ENCODE measurements around the gene GSK3B. TPM values are rescaled to one million over a fixed set of nuclear protein-coding genes. Genes with fewer than 3 reads are reported as not detected.

Gene GSK3B
- total RNA-seq, 2 donors from 2014 or later: 42.2 to 45.2 TPM

- ATAC-seq (no peak), DNase-seq (no peak)
- H3K4me3 Mint-ChIP-seq: no peak overlapping the region
- no peaks in the 10 kb centered on the region for H3K9me3 ChIP-seq (ENCODE audit: control insufficient read depth, low read length, poor library complexity, severe bottlenecking)
- no peaks in the 10 kb centered on the region for H3K27me3 Mint-ChIP-seq
- peaks cover 16% of the 10 kb centered on the region for H3K36me3 Mint-ChIP-seq (ENCODE audit: low read depth)
- peaks cover 5% of the 10 kb centered on the region for H3K4me1 Mint-ChIP-seq
- no peak overlapping the region for H3K27ac Mint-ChIP-seq
Observed at GRCh38 chr3:119856695-119857094, 237.6 kb downstream of the GSK3B start.

GRCh38 chr3:119849126-119849525 is 245.1 kb downstream of the GSK3B start:
- Mint-ChIP-seq H3K4me3 (no peak overlapping the region), H3K36me3 (ENCODE audit: low read depth) (no peaks in the 10 kb centered on the region), H3K27ac (no peak overlapping the region), H3K27me3 (no peaks in the 10 kb centered on the region), H3K4me1 (peaks cover 8% of the 10 kb centered on the region)
- ATAC-seq (no peak), DNase-seq (no peak)
- no peaks in the 10 kb centered on the region for H3K9me3 ChIP-seq (ENCODE audit: control insufficient read depth, low read length, poor library complexity, severe bottlenecking)

- Mint-ChIP-seq H3K27me3 (no peaks in the 10 kb centered on the region), H3K4me3 (no peak overlapping the region), H3K4me1 (peaks cover 8% of the 10 kb centered on the region), H3K36me3 (ENCODE audit: low read depth) (no peaks in the 10 kb centered on the region), H3K27ac (no peak overlapping the region)
- ATAC-seq (no peak), DNase-seq (no peak)
- H3K9me3 ChIP-seq (ENCODE audit: control insufficient read depth, low read length, poor library complexity, severe bottlenecking): no peaks in the 10 kb centered on the region
Observed at GRCh38 chr3:119841808-119842471, 252.3 kb downstream of the GSK3B start.

- no peak overlapping the region for H3K4me3 Mint-ChIP-seq
- H3K27me3 Mint-ChIP-seq: no peaks in the 10 kb centered on the region
- ATAC-seq: no peak
- H3K27ac Mint-ChIP-seq: peak overlapping the region; percentile 60
- peaks cover 3% of the 10 kb centered on the region for H3K36me3 Mint-ChIP-seq (ENCODE audit: low read depth)
- peaks cover 6% of the 10 kb centered on the region for H3K4me1 Mint-ChIP-seq
- no peaks in the 10 kb centered on the region for H3K9me3 ChIP-seq (ENCODE audit: control insufficient read depth, low read length, poor library complexity, severe bottlenecking)
- no peak for DNase-seq
Observed at GRCh38 chr3:119835556-119835955, 258.7 kb downstream of the GSK3B start.

- Mint-ChIP-seq H3K4me3 (no peak overlapping the region), H3K27me3 (no peaks in the 10 kb centered on the region), H3K4me1 (peaks cover 9% of the 10 kb centered on the region), H3K27ac (peak overlapping the region; percentile 60), H3K36me3 (ENCODE audit: low read depth) (peaks cover 3% of the 10 kb centered on the region)
- no peaks in the 10 kb centered on the region for H3K9me3 ChIP-seq (ENCODE audit: control insufficient read depth, low read length, poor library complexity, severe bottlenecking)
- DNase-seq: no peak
- no peak for ATAC-seq
Observed at GRCh38 chr3:119834754-119835370, 259.4 kb downstream of the GSK3B start.

GRCh38 chr3:119831941-119832371 is 262.3 kb downstream of the GSK3B start:
- peaks cover 3% of the 10 kb centered on the region for H3K36me3 Mint-ChIP-seq (ENCODE audit: low read depth)

GRCh38 chr3:119831022-119831421 is 263.2 kb downstream of the GSK3B start:
- ATAC-seq (no peak), DNase-seq (no peak)
- Mint-ChIP-seq H3K36me3 (ENCODE audit: low read depth) (peaks cover 4% of the 10 kb centered on the region), H3K4me3 (no peak overlapping the region), H3K4me1 (peaks cover 14% of the 10 kb centered on the region), H3K27me3 (no peaks in the 10 kb centered on the region), H3K27ac (peak overlapping the region; percentile 47)
- no peaks in the 10 kb centered on the region for H3K9me3 ChIP-seq (ENCODE audit: control insufficient read depth, low read length, poor library complexity, severe bottlenecking)

More at GRCh38 chr3:119831941-119832371, 262.3 kb downstream of the GSK3B start:
- H3K9me3 ChIP-seq (ENCODE audit: control insufficient read depth, low read length, poor library complexity, severe bottlenecking): no peaks in the 10 kb centered on the region
- Mint-ChIP-seq H3K4me1 (peaks cover 13% of the 10 kb centered on the region), H3K27me3 (no peaks in the 10 kb centered on the region), H3K27ac (no peak overlapping the region), H3K4me3 (no peak overlapping the region)
- DNase-seq (no peak), ATAC-seq (no peak)

- H3K4me3 Mint-ChIP-seq: no peak overlapping the region
- H3K9me3 ChIP-seq (ENCODE audit: control insufficient read depth, low read length, poor library complexity, severe bottlenecking): no peaks in the 10 kb centered on the region
- no peak for ATAC-seq
- H3K27ac Mint-ChIP-seq: no peak overlapping the region
- peaks cover 2% of the 10 kb centered on the region for H3K36me3 Mint-ChIP-seq (ENCODE audit: low read depth)
- DNase-seq: no peak
- peaks cover 20% of the 10 kb centered on the region for H3K4me1 Mint-ChIP-seq
- no peaks in the 10 kb centered on the region for H3K27me3 Mint-ChIP-seq
Observed at GRCh38 chr3:119829420-119829819, 264.8 kb downstream of the GSK3B start.

- H3K9me3 ChIP-seq (ENCODE audit: control insufficient read depth, low read length, poor library complexity, severe bottlenecking): no peaks in the 10 kb centered on the region
- DNase-seq (no peak), ATAC-seq (no peak)
- peaks cover 17% of the 10 kb centered on the region for H3K4me1 Mint-ChIP-seq
- H3K36me3 Mint-ChIP-seq (ENCODE audit: low read depth): peaks cover 2% of the 10 kb centered on the region
- H3K27ac Mint-ChIP-seq: no peak overlapping the region
- no peaks in the 10 kb centered on the region for H3K27me3 Mint-ChIP-seq
- H3K4me3 Mint-ChIP-seq: no peak overlapping the region
Observed at GRCh38 chr3:119826711-119827608, 267.3 kb downstream of the GSK3B start.

GRCh38 chr3:119825820-119826219 is 268.4 kb downstream of the GSK3B start:
- DNase-seq (no peak), ATAC-seq (no peak)
- Mint-ChIP-seq H3K27me3 (no peaks in the 10 kb centered on the region), H3K27ac (peak overlapping the region; percentile 82), H3K4me1 (peaks cover 14% of the 10 kb centered on the region), H3K36me3 (ENCODE audit: low read depth) (peaks cover 2% of the 10 kb centered on the region), H3K4me3 (no peak overlapping the region)
- no peaks in the 10 kb centered on the region for H3K9me3 ChIP-seq (ENCODE audit: control insufficient read depth, low read length, poor library complexity, severe bottlenecking)

- H3K4me3 Mint-ChIP-seq: no peak overlapping the region
- ATAC-seq (no peak), DNase-seq (no peak)
- peaks cover 4% of the 10 kb centered on the region for H3K4me1 Mint-ChIP-seq
- no peaks in the 10 kb centered on the region for H3K36me3 Mint-ChIP-seq (ENCODE audit: low read depth)
- no peaks in the 10 kb centered on the region for H3K9me3 ChIP-seq (ENCODE audit: control insufficient read depth, low read length, poor library complexity, severe bottlenecking)
- no peaks in the 10 kb centered on the region for H3K27me3 Mint-ChIP-seq
- H3K27ac Mint-ChIP-seq: peak overlapping the region; percentile 51
Observed at GRCh38 chr3:119819806-119820205, 274.4 kb downstream of the GSK3B start.

- no peak for ATAC-seq
Observed at GRCh38 chr3:119818937-119819336, 275.3 kb downstream of the GSK3B start.

More at GRCh38 chr3:119818937-119819336, 275.3 kb downstream of the GSK3B start:
- no peaks in the 10 kb centered on the region for H3K27me3 Mint-ChIP-seq
- no peak overlapping the region for H3K27ac Mint-ChIP-seq
- H3K36me3 Mint-ChIP-seq (ENCODE audit: low read depth): no peaks in the 10 kb centered on the region
- DNase-seq: no peak
- H3K4me1 Mint-ChIP-seq: peaks cover 2% of the 10 kb centered on the region
- H3K9me3 ChIP-seq (ENCODE audit: control insufficient read depth, low read length, poor library complexity, severe bottlenecking): no peaks in the 10 kb centered on the region
- no peak overlapping the region for H3K4me3 Mint-ChIP-seq
